SH-SY5Y (cell line): ENCODE data around the gene PFKP.

Source experiments
- GATA2 ChIP-seq: IDR thresholded peaks from 2 replicates; pipeline ENCODE4 v1.6.1; 2011; ENCODE audit warnings: mild to moderate bottlenecking, low read depth, low read length
- GATA3 ChIP-seq: IDR thresholded peaks from 2 replicates; pipeline ENCODE4 v1.6.1; 2011; ENCODE audit warnings: low read depth, mild to moderate bottlenecking, low read length, moderate library complexity

GRCh38 chr10:3067859-3068179 lies 471 bp downstream of the PFKP start:
- TF ChIP-seq GATA3 = no peak
- TF ChIP-seq GATA2 = no peak
